SK-N-SH (cell line): ENCODE data around the gene MRRF. TPM values are rescaled to one million over a fixed set of nuclear protein-coding genes. Genes with fewer than 3 reads are reported as not detected.

Source experiments
- CTCF ChIA-PET: fragments of 300-600, 350-600 bp; formaldehyde crosslinking; extraction: SDS; loops from one replicate; lab custom pipeline; 2021; lab: Yijun Ruan, JAX
- POLR2A ChIA-PET: fragments of 350-600 bp; sonication (Branson Sonifier 250); formaldehyde crosslinking; extraction: SDS; loops from one replicate; lab custom pipeline; 2020; ENCODE audit warnings: antibody characterized with exemption, inconsistent platforms; lab: Yijun Ruan, JAX
- DNase-seq: peaks from one replicate; pipeline ENCODE4 v3.0.0; 2012
- H2AFZ ChIP-seq: fragments of 200-600 bp; sonication (generic); 2 replicates; pipeline ENCODE4 v1.8.1; 2016; ENCODE audit warnings: antibody characterized with exemption, mild to moderate bottlenecking, low read depth
- H3F3A ChIP-seq: fragments of 200-600 bp; sonication (generic); replicated peaks from 2 replicates; pipeline ENCODE3; 2016; ENCODE audit warnings: antibody characterized with exemption, mild to moderate bottlenecking; ENCODE audit not compliant: insufficient read depth
- H3K27ac ChIP-seq, 2 experiments: fragments of 200-500 bp in 1 of 2; fragments of 200-600 bp in 1 of 2; sonication (Bioruptor generic) in 1 of 2; sonication (generic), shearing (Covaris generic) in 1 of 2; 2 replicates each; pipeline versions ENCODE4 v1.5.1 to v1.6.1; 2014 to 2016; ENCODE audit warnings: low read depth in 2 of 2, inconsistent platforms in 1 of 2, low read length in 1 of 2, mild to moderate bottlenecking in 1 of 2, mixed read lengths in 1 of 2
- H3K27me3 ChIP-seq: fragments of 200-600 bp; sonication (generic), shearing (Covaris generic); 2 replicates; pipeline ENCODE4 v1.6.1; 2016; ENCODE audit warnings: mixed run types; ENCODE audit not compliant: insufficient read depth
- H3K36me3 ChIP-seq, 2 experiments: fragments of 200-500 bp in 1 of 2; fragments of 200-600 bp in 1 of 2; sonication (Bioruptor generic) in 1 of 2; sonication (generic) in 1 of 2; replicated peaks in 1 of 2; 2 replicates each; pipeline versions ENCODE3 to v1.5.1; 2014 to 2016; ENCODE audit warnings: low read length in 1 of 2, mild to moderate bottlenecking in 1 of 2; ENCODE audit not compliant: insufficient read depth in 2 of 2, control insufficient read depth in 1 of 2
- H3K4me1 ChIP-seq, 2 experiments: fragments of 200-500 bp in 1 of 2; fragments of 200-600 bp in 1 of 2; sonication (Bioruptor generic) in 1 of 2; sonication (generic), shearing (Covaris generic) in 1 of 2; 2 replicates each; pipeline versions ENCODE4 v1.5.1 to v1.6.1; 2014 to 2016; ENCODE audit warnings: low read depth in 1 of 2, low read length in 1 of 2, mixed run types in 1 of 2; ENCODE audit not compliant: insufficient read depth in 2 of 2, control insufficient read depth in 1 of 2
- H3K4me2 ChIP-seq: fragments of 200-600 bp; sonication (generic), shearing (Covaris generic); 2 replicates; pipeline ENCODE4 v1.6.1; 2017; ENCODE audit warnings: mixed run types
- H3K4me3 ChIP-seq, 2 experiments: fragments of 200-500 bp in 1 of 2; fragments of 200-600 bp in 1 of 2; sonication (Bioruptor generic) in 1 of 2; sonication (generic), shearing (Covaris generic) in 1 of 2; 2 replicates each; pipeline versions ENCODE4 v1.5.1 to v1.8.1; 2014 to 2016; ENCODE audit warnings: low read depth in 2 of 2, inconsistent platforms in 1 of 2, low read length in 1 of 2, mild to moderate bottlenecking in 1 of 2, mixed read lengths in 1 of 2, moderate library complexity in 1 of 2
- H3K79me2 ChIP-seq: fragments of 200-600 bp; sonication (generic); 2 replicates; pipeline ENCODE4 v1.8.1; 2017; ENCODE audit warnings: mild to moderate bottlenecking; ENCODE audit not compliant: insufficient read depth
- H3K9ac ChIP-seq: fragments of 200-600 bp; sonication (generic); 2 replicates; pipeline ENCODE4 v1.6.1; 2017; ENCODE audit warnings: mixed run types
- H3K9me2 ChIP-seq: fragments of 200-600 bp; sonication (generic); 2 replicates; pipeline ENCODE4 v1.6.1; 2017; ENCODE audit warnings: mixed run types
- H3K9me3 ChIP-seq: fragments of 200-600 bp; sonication (generic); 2 replicates; pipeline ENCODE4 v1.6.1; 2017; ENCODE audit warnings: mixed run types, mild to moderate bottlenecking, moderate library complexity
- H4K20me1 ChIP-seq: fragments of 200-600 bp; sonication (generic); 2 replicates; pipeline ENCODE4 v1.6.1; 2017; ENCODE audit warnings: mild to moderate bottlenecking, mixed run types; ENCODE audit not compliant: insufficient read depth
- ELF1 ChIP-seq: IDR thresholded peaks from 2 replicates; pipeline ENCODE4 v1.4.0; 2012
- EP300 ChIP-seq, 2 experiments: IDR thresholded peaks; 2 replicates each; pipeline versions ENCODE4 v1.4.0 to v1.6.1; 2012; ENCODE audit warnings: borderline replicate concordance in 1 of 2, low read depth in 1 of 2, low read length in 1 of 2
- FOXM1 ChIP-seq: IDR thresholded peaks from 2 replicates; pipeline ENCODE4 v1.4.0; 2012; ENCODE audit warnings: low read depth, mild to moderate bottlenecking
- GABPA ChIP-seq: IDR thresholded peaks from 2 replicates; pipeline ENCODE4 v1.4.0; 2012; ENCODE audit warnings: low read depth, mild to moderate bottlenecking
- JUND ChIP-seq: IDR thresholded peaks from 2 replicates; pipeline ENCODE4 v1.4.0; 2012
- MAX ChIP-seq: IDR thresholded peaks from 2 replicates; pipeline ENCODE4 v1.4.0; 2012; ENCODE audit warnings: low read depth
- NFIC ChIP-seq: IDR thresholded peaks from 2 replicates; pipeline ENCODE4 v1.4.0; 2012; ENCODE audit warnings: borderline replicate concordance
- PBX3 ChIP-seq: IDR thresholded peaks from 2 replicates; pipeline ENCODE4; 2012
- SMC3 ChIP-seq: IDR thresholded peaks from 2 replicates; pipeline ENCODE4 v1.6.1; 2012; ENCODE audit warnings: low read depth, low read length, improper control_type of control experiment
- TAF1 ChIP-seq: IDR thresholded peaks from 2 replicates; pipeline ENCODE4 v1.6.1; 2012; ENCODE audit warnings: low read depth, mild to moderate bottlenecking, low read length, moderate library complexity, borderline replicate concordance
- USF2 ChIP-seq: fragments of 150-350 bp; IDR thresholded peaks from 2 replicates; pipeline ENCODE4 v1.6.1; 2017; ENCODE audit warnings: antibody characterized with exemption, low read length, low read depth, borderline replicate concordance
- WGBS: methylation state at CpG from one replicate; pipeline ENCODE4 v1.1.6; 2017; ENCODE audit warnings: low lambda C conversion rate; 5-methylcytosine and 5-hydroxymethylcytosine counted together
- polyA plus RNA-seq, 3 experiments: library from polyadenylated mRNA; depleted of rRNA; stranded (reverse); fragments of >200 nt; gene quantifications; 2 replicates each; pipeline ENCODE4 v1.2.3, GENCODE V29; 2012
- TF ChIP-seq, protein P1 (sequence below): IDR thresholded peaks from 2 replicates; pipeline ENCODE4 v1.6.1; 2012; ENCODE audit warnings: mild to moderate bottlenecking, low read depth, low read length, moderate library complexity
- TF ChIP-seq, protein P2 (sequence below): fragments of 200-600 bp; sonication (generic); IDR thresholded peaks from 2 replicates; pipeline ENCODE4 v1.6.1; 2017; ENCODE audit warnings: antibody characterized with exemption, mild to moderate bottlenecking, moderate library complexity
- TF ChIP-seq, protein P3 (sequence below): IDR thresholded peaks from 2 replicates; pipeline ENCODE4 v1.4.0; 2012; ENCODE audit warnings: low read depth, borderline replicate concordance

Gene MRRF
- polyA plus RNA-seq, 1 of the 3 experiments (the other 2 are of a cell fraction), result 35.1 TPM

DNA sequence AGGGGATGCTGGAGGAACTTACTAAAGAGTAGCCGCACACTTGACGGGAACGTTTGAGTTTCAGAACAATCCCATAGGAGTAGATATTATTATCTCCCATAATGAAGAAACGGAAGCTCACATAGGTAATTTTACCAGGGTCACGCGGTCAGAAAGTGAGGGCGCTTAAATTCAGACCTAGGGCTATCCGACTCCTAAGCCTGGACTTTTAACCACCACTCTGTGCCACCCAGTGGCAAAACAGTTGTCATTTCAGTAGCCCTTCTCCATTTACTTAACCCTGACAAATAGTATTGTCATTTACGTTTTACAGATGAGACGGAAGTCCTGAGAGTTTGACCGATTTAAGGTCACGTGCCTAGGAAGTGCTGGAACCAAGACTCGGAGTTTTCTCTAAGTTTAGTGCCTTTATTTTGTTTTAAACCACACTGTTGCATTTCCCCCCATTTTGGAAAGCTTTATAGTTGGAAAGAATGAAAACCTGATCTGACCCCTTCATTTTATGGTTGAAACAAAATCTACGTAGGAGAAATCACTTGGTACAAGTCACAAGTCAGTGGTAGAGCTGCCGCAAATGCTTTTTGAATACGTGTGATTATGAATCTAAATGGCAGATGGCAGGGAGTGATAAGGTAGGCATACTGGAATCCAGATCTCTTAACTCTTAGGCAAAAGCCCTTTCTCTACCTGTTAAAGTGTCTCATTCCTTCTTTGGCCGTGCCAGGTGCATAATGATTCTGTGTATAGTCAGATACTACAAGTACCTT is 650 bp downstream of the MRRF start:
- POLR2A ChIA-PET, result interaction anchor here (0.9 kb wide), 1 partner anchor 61 kb away, joined by 4 read pairs; no protein-coding TSS in a partner anchor
- no peak for DNase-seq

More for the DNA sequence above, 650 bp downstream of the MRRF start:
- H3K4me1 ChIP-seq, result peaks cover 12 to 13% of the 10 kb centered on the region in 2 experiments; a peak in 3 of 4 replicates
- H3K9me3 ChIP-seq, result no peaks in the 10 kb centered on the region
- 0 out of 2 replicates have a peak, but pooled peaks cover 5% of the 10 kb centered on the region for H4K20me1 ChIP-seq
- peak overlapping the region; percentile 78 to 96 for H3K27ac ChIP-seq
- TF ChIP-seq, protein P1, sequence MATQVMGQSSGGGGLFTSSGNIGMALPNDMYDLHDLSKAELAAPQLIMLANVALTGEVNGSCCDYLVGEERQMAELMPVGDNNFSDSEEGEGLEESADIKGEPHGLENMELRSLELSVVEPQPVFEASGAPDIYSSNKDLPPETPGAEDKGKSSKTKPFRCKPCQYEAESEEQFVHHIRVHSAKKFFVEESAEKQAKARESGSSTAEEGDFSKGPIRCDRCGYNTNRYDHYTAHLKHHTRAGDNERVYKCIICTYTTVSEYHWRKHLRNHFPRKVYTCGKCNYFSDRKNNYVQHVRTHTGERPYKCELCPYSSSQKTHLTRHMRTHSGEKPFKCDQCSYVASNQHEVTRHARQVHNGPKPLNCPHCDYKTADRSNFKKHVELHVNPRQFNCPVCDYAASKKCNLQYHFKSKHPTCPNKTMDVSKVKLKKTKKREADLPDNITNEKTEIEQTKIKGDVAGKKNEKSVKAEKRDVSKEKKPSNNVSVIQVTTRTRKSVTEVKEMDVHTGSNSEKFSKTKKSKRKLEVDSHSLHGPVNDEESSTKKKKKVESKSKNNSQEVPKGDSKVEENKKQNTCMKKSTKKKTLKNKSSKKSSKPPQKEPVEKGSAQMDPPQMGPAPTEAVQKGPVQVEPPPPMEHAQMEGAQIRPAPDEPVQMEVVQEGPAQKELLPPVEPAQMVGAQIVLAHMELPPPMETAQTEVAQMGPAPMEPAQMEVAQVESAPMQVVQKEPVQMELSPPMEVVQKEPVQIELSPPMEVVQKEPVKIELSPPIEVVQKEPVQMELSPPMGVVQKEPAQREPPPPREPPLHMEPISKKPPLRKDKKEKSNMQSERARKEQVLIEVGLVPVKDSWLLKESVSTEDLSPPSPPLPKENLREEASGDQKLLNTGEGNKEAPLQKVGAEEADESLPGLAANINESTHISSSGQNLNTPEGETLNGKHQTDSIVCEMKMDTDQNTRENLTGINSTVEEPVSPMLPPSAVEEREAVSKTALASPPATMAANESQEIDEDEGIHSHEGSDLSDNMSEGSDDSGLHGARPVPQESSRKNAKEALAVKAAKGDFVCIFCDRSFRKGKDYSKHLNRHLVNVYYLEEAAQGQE, result no peak
- TF ChIP-seq MAX (no peak; the same call in 1 of the 2 replicates), NFIC (no peak), EP300 (IDR thresholded peaks at IDR 0.05; ENCODE audit: borderline replicate concordance in 1 of 2, low read depth in 1 of 2, low read length in 1 of 2) (no peak), ELF1 (peak; percentile 61), JUND (no peak), TAF1 (no peak), PBX3 (no peak), GABPA (peak; percentile 50), FOXM1 (no peak), USF2 (peak; percentile 37; the same call in 1 of the 2 replicates), SMC3 (0 out of 2 replicates have a peak, but pooled peaks have one; percentile 4)
- TF ChIP-seq, protein P2, sequence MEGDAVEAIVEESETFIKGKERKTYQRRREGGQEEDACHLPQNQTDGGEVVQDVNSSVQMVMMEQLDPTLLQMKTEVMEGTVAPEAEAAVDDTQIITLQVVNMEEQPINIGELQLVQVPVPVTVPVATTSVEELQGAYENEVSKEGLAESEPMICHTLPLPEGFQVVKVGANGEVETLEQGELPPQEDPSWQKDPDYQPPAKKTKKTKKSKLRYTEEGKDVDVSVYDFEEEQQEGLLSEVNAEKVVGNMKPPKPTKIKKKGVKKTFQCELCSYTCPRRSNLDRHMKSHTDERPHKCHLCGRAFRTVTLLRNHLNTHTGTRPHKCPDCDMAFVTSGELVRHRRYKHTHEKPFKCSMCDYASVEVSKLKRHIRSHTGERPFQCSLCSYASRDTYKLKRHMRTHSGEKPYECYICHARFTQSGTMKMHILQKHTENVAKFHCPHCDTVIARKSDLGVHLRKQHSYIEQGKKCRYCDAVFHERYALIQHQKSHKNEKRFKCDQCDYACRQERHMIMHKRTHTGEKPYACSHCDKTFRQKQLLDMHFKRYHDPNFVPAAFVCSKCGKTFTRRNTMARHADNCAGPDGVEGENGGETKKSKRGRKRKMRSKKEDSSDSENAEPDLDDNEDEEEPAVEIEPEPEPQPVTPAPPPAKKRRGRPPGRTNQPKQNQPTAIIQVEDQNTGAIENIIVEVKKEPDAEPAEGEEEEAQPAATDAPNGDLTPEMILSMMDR, result no peak; the same call in 1 of the 2 replicates
- TF ChIP-seq, protein P3, sequence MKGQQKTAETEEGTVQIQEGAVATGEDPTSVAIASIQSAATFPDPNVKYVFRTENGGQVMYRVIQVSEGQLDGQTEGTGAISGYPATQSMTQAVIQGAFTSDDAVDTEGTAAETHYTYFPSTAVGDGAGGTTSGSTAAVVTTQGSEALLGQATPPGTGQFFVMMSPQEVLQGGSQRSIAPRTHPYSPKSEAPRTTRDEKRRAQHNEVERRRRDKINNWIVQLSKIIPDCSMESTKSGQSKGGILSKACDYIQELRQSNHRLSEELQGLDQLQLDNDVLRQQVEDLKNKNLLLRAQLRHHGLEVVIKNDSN, result peak; percentile 83
- H3F3A ChIP-seq, result no peaks in the 10 kb centered on the region
- peaks cover 7 to 14% of the 10 kb centered on the region in 2 experiments for H3K36me3 ChIP-seq
- H2AFZ ChIP-seq, result peak overlapping the region; percentile 85; the same call in 1 of the 2 replicates
- CTCF ChIA-PET, result interaction anchor here (0.7 to 3.1 kb wide), 5 partner anchors 15 to 578 kb away, joined by 3 to 12 read pairs (median 3); no protein-coding TSS in a partner anchor
- peak overlapping the region; percentile 86 for H3K4me2 ChIP-seq
- H3K9ac ChIP-seq, result peak overlapping the region; percentile 81
- peak overlapping the region; percentile 55 to 88 for H3K4me3 ChIP-seq
- H3K79me2 ChIP-seq, result peaks cover 75% of the 10 kb centered on the region
- WGBS, result 5% methylated on average over 17 of the region's 17 CpGs
- H3K9me2 ChIP-seq, result no peaks in the 10 kb centered on the region
- no peaks in the 10 kb centered on the region for H3K27me3 ChIP-seq
